ENCODE measurements around the gene ACVR1B.
A peak's percentile ranks its signal among the peaks of the same experiment; 100 is the strongest.

Gene ACVR1B

DNA sequence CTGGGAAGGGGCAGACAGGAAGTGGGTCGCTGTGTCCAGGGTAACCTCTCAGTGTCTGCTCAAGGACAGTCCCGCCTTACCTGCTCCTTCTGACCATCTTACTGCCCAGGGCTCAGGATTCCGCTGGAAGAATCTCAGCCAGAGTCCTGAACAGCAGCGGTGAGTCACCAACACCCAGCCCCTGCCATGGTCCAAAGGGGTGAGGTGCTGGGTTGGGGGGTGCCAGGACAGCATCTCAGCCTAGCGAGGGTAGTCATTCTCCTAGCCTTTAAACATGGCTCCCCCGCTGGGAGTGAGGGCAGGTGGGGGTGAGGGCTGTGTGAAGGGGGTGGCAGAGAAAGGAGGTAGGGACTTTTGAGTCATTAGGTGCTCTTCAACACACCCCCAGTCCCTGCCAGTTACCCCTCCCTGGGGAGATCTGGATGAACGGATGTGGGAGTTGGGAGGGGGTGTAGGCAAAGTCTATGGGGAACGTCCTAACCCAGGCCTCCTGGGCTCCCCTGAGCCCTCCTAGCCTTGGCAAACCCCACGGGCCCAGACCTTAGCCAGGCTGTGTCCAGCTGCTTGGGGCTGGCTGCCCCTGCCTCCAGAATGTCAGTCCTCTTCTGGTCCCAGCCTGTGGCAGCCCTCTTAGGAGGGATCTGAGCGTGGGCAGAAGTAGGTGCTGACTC lies 57.7 kb downstream of the ACVR1B start:
- Histone ChIP-seq H3K36me3 (ENCODE audit: control insufficient read depth in 2 of 2, insufficient read depth in 1 of 2, low read length in 2 of 2) (peaks cover 0 to 21% of the 10 kb centered on the region in 2 experiments; a peak in 1 of 3 replicates), H3K9me3 (ENCODE audit: control insufficient read depth, insufficient read depth, low read depth, low read length) (no peaks in the 10 kb centered on the region), H3K27ac (ENCODE audit: extremely low read depth, low read depth, low read length) (peak overlapping the region; percentile 45; the same call in 1 of the 2 replicates), H3K4me3 (ENCODE audit: low read depth, low read length) (no peak overlapping the region), H3K4me1 (ENCODE audit: control insufficient read depth, insufficient read depth, low read length) (peaks cover 12% of the 10 kb centered on the region; the same call in 1 of the 2 replicates)
- ChIA-PET POLR2A (interaction anchor here (1.8 kb wide), 1 partner anchor 60 kb away, joined by 4 read pairs; the partner anchor contains the start of gene ATG101), CTCF (interaction anchor here (0.6 to 9.6 kb wide), 6 partner anchors 11 to 911 kb away, joined by 3 to 291 read pairs (median 7); no protein-coding TSS in a partner anchor)
- TF ChIP-seq EGR2 (tag by site-specific recombination; IDR thresholded peaks at IDR 0.05; ENCODE audit: low read depth): peak; percentile 84
- TF ChIP-seq, protein P1, sequence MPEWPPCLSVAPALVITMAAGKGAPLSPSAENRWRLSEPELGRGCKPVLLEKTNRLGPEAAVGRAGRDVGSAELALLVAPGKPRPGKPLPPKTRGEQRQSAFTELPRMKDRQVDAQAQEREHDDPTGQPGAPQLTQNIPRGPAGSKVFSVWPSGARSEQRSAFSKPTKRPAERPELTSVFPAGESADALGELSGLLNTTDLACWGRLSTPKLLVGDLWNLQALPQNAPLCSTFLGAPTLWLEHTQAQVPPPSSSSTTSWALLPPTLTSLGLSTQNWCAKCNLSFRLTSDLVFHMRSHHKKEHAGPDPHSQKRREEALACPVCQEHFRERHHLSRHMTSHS (tag by site-specific recombination; IDR thresholded peaks at IDR 0.05): no peak
- TF ChIP-seq ZNF133 (tag by site-specific recombination; IDR thresholded peaks at IDR 0.05): no peak
- no peak for TF ChIP-seq YY1 (tag by site-specific recombination; IDR thresholded peaks at IDR 0.05)
- no peak for TF ChIP-seq ZNF398 (tag by site-specific recombination; IDR thresholded peaks at IDR 0.05)
- TF ChIP-seq, protein P2, sequence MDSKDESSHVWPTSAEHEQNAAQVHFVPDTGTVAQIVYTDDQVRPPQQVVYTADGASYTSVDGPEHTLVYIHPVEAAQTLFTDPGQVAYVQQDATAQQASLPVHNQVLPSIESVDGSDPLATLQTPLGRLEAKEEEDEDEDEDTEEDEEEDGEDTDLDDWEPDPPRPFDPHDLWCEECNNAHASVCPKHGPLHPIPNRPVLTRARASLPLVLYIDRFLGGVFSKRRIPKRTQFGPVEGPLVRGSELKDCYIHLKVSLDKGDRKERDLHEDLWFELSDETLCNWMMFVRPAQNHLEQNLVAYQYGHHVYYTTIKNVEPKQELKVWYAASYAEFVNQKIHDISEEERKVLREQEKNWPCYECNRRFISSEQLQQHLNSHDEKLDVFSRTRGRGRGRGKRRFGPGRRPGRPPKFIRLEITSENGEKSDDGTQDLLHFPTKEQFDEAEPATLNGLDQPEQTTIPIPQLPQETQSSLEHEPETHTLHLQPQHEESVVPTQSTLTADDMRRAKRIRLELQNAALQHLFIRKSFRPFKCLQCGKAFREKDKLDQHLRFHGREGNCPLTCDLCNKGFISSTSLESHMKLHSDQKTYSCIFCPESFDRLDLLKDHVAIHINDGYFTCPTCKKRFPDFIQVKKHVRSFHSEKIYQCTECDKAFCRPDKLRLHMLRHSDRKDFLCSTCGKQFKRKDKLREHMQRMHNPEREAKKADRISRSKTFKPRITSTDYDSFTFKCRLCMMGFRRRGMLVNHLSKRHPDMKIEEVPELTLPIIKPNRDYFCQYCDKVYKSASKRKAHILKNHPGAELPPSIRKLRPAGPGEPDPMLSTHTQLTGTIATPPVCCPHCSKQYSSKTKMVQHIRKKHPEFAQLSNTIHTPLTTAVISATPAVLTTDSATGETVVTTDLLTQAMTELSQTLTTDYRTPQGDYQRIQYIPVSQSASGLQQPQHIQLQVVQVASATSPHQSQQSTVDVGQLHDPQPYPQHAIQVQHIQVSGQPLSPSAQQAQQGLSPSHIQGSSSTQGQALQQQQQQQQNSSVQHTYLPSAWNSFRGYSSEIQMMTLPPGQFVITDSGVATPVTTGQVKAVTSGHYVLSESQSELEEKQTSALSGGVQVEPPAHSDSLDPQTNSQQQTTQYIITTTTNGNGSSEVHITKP (tag by site-specific recombination; IDR thresholded peaks at IDR 0.05): peak; percentile 25; the same call in 1 of the 2 replicates
- TF ChIP-seq ZNF335 (tag by site-specific recombination; conservative IDR thresholded peaks at IDR 0.05): no peak
- TF ChIP-seq ZFHX2 (tag by site-specific recombination; conservative IDR thresholded peaks at IDR 0.05): peak; percentile 85
- no peak for TF ChIP-seq ZNF426 (tag by site-specific recombination; IDR thresholded peaks at IDR 0.05)
- peak; percentile 51; the same call in 1 of the 2 replicates for TF ChIP-seq PATZ1 (tag by site-specific recombination; IDR thresholded peaks at IDR 0.05)

DNA sequence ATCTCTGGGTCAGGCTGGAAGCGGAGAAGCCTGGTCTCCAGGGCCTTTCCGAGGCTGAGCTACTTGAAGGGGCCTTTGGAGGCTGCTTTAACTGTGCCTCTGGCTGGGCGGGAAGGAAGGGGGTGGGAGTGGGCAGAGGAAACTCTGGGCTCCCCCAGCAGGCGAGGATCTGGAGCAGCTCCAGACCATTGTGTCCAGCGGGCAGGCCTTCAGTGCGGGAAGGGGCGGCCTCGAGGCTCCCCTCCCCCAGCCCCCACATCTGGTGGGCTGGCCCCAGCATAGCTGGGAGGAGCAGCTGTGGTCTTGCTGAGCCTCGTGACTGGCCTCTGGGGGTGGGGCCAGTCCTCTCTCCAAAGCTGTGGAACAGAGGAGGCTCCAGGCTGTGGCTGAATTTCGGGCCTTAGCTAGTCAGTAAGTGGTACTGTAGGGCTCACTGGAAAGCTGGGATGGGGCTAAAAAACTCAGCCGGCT lies 58.7 kb downstream of the ACVR1B start:
- CTCF ChIA-PET: interaction anchor here (1.1 to 9.6 kb wide), 5 partner anchors 10 to 875 kb away, joined by 3 to 291 read pairs (median 8); no protein-coding TSS in a partner anchor
- peaks cover 0 to 25% of the 10 kb centered on the region in 2 experiments; a peak in 1 of 3 replicates for H3K36me3 ChIP-seq (ENCODE audit: control insufficient read depth in 2 of 2, insufficient read depth in 1 of 2, low read length in 2 of 2)
- no peaks in the 10 kb centered on the region for H3K9me3 ChIP-seq (ENCODE audit: control insufficient read depth, insufficient read depth, low read depth, low read length)
- H3K4me3 ChIP-seq (ENCODE audit: low read depth, low read length): no peak overlapping the region
- H3K4me1 ChIP-seq (ENCODE audit: control insufficient read depth, insufficient read depth, low read length): peaks cover 12% of the 10 kb centered on the region; the same call in 1 of the 2 replicates
- peak overlapping the region; percentile 45 for H3K27ac ChIP-seq (ENCODE audit: extremely low read depth, low read depth, low read length)
- POLR2A ChIA-PET: interaction anchor here (0.6 to 1.8 kb wide), 2 partner anchors 10 to 59 kb away, joined by 3 to 4 read pairs; partner anchors contain the start of gene ATG101
- TF ChIP-seq, protein P3, sequence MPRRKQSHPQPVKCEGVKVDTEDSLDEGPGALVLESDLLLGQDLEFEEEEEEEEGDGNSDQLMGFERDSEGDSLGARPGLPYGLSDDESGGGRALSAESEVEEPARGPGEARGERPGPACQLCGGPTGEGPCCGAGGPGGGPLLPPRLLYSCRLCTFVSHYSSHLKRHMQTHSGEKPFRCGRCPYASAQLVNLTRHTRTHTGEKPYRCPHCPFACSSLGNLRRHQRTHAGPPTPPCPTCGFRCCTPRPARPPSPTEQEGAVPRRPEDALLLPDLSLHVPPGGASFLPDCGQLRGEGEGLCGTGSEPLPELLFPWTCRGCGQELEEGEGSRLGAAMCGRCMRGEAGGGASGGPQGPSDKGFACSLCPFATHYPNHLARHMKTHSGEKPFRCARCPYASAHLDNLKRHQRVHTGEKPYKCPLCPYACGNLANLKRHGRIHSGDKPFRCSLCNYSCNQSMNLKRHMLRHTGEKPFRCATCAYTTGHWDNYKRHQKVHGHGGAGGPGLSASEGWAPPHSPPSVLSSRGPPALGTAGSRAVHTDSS (tag by site-specific recombination; IDR thresholded peaks at IDR 0.05): no peak
- TF ChIP-seq ZBTB8A (tag by site-specific recombination; IDR thresholded peaks at IDR 0.05): peak; percentile 7; the same call in 1 of the 2 replicates
- TF ChIP-seq ZEB2 (tag by site-specific recombination; IDR thresholded peaks at IDR 0.05): no peak
- TF ChIP-seq, protein P4, sequence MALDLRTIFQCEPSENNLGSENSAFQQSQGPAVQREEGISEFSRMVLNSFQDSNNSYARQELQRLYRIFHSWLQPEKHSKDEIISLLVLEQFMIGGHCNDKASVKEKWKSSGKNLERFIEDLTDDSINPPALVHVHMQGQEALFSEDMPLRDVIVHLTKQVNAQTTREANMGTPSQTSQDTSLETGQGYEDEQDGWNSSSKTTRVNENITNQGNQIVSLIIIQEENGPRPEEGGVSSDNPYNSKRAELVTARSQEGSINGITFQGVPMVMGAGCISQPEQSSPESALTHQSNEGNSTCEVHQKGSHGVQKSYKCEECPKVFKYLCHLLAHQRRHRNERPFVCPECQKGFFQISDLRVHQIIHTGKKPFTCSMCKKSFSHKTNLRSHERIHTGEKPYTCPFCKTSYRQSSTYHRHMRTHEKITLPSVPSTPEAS (tag by site-specific recombination; IDR thresholded peaks at IDR 0.05): no peak
- TF ChIP-seq ZNF560 (tag by site-specific recombination; IDR thresholded peaks at IDR 0.05; ENCODE audit: borderline replicate concordance): no peak
- TF ChIP-seq CTCF (tag by site-specific recombination; IDR thresholded peaks at IDR 0.05): peak; percentile 9; the same call in 1 of the 2 replicates
- TF ChIP-seq ZNF391 (tag by site-specific recombination; IDR thresholded peaks at IDR 0.05; ENCODE audit: borderline replicate concordance, low read depth): no peak
- no peak for TF ChIP-seq ZNF843 (tag by site-specific recombination; IDR thresholded peaks at IDR 0.05)

All from HEK293 (cell line).